Measurements from ENCODE around the gene PATJ. TPM values are rescaled to one million over a fixed set of nuclear protein-coding genes. Genes with fewer than 3 reads are reported as not detected.
"Not testable (repeated sequence)": the region's sequence is repeated elsewhere in the genome, so short reads cannot be mapped to it uniquely, and the experiment has no call there.

PATJ gene
- total RNA-seq, 1 donor = 8.4 TPM

DNA sequence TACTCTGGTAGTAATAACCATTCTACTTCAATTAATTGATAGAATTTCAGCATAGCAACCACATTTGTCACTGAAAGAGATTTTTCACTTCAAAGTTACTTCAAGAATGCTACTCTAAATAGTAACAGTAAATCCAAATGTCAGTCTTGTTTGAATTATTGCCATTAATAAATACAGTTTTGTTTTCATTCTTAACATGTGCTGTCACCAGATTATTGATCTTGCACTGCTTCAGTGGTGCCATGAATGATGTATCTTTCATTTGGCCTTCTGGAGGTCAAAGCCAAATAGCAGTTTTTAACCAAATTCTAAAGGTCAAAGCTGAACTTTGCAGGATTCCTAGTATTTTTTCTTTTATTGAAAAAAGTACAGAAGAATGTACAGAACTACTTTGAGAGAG, 199.5 kb downstream of the PATJ start:
- TF ChIP-seq, protein P1, sequence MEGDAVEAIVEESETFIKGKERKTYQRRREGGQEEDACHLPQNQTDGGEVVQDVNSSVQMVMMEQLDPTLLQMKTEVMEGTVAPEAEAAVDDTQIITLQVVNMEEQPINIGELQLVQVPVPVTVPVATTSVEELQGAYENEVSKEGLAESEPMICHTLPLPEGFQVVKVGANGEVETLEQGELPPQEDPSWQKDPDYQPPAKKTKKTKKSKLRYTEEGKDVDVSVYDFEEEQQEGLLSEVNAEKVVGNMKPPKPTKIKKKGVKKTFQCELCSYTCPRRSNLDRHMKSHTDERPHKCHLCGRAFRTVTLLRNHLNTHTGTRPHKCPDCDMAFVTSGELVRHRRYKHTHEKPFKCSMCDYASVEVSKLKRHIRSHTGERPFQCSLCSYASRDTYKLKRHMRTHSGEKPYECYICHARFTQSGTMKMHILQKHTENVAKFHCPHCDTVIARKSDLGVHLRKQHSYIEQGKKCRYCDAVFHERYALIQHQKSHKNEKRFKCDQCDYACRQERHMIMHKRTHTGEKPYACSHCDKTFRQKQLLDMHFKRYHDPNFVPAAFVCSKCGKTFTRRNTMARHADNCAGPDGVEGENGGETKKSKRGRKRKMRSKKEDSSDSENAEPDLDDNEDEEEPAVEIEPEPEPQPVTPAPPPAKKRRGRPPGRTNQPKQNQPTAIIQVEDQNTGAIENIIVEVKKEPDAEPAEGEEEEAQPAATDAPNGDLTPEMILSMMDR (IDR thresholded peaks at IDR 0.05; ENCODE audit: insufficient read depth, low read length) = no peak
- DNase-seq (ENCODE audit: low read depth) = no peak
- H3K4me3 ChIP-seq (ENCODE audit: low read depth, low read length) = no peak overlapping the region

DNA sequence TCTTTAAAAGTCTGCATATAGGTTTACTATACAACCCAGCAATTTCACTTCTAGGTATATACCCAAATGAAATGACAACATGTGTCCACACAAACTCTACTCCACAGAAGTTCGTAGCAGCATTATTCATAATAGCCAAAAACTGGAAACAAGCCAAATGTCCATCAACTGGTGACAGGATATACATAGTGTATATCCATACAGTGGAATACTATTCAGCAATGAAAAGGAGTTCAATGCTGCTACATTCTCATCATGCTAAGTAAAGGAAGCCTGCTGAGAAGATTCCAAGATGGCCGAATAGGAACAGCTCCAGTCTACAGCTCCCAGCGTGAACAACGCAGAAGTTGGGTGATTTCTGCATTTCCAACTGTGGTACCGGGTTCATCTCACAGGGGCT, 200.6 kb downstream of the PATJ start:
- no peak overlapping the region for H3K4me3 ChIP-seq (ENCODE audit: low read depth, low read length)
- no peak for DNase-seq (ENCODE audit: low read depth)
- TF ChIP-seq, protein P1 (IDR thresholded peaks at IDR 0.05; ENCODE audit: insufficient read depth, low read length) = no peak

- not testable (repeated sequence) for DNase-seq (ENCODE audit: low read depth); H3K4me3 ChIP-seq (ENCODE audit: low read depth, low read length)
Measured at GRCh38 chr1:61948685-61949084, 206.4 kb downstream of the PATJ start.

DNA sequence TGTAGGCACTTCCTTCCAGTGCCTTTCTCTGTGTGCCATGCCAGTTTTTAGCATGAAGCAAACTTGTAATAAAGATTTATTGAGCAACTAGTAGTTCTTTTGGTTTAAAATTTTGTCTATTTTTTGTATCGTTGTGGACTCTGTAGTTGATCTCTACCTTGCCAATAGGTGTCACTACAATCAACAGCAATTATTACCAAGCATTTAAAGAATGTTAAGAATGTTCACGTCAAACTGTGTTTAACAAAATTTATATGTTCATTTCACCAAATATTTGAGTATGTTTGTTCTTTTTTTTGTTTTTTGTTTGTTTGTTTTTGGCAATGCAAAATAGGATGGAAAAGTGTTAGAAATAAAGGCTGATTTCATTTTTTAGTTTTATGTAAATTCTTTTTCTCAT, 208.1 kb downstream of the PATJ start:
- no peak overlapping the region for H3K4me3 ChIP-seq (ENCODE audit: low read depth, low read length)
- TF ChIP-seq, protein P1 (IDR thresholded peaks at IDR 0.05; ENCODE audit: insufficient read depth, low read length) = no peak
- DNase-seq (ENCODE audit: low read depth) = peak; percentile 16

DNA sequence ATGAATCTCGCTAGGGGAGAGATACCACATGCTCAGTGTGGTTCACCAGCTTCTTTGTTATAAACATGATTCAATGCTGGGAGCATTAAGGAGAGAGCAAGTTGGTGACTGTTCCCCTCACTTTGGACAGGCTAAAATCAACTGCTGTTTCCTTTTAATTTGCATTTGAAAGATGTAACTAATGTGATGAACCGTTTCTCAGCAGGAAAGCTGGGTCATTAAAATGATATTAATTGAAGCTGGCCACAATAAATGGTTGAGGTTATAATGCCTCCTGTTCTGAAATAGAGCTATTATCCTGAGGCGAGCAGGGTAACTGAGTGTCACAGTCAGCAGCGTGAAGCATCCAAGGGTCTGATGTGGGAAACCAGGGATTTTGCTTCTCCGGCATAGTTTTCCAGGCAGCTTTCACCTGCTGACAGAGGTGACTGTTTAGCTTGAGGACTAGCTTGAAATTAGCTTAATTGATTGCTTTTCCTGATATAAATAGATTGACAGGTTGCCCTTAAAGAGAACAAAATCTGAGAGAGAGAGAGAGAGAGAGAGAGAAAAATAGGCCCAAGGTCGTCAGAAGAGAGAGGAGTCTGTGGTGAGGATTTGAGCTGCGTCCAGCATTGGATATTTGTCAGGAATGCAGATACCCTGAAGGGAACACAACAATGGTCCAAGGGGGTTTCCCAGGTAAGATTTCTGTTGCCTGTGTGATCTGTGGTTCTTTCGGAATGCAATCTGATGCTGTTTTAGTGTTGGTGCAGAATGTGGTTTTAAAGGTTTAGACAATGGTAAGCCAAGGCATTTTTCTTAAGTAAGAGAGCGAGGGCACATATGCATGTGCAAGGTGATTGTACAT, 209.7 kb downstream of the PATJ start:
- H3K4me3 ChIP-seq (ENCODE audit: low read depth, low read length) = no peak overlapping the region
- DNase-seq (ENCODE audit: low read depth) = peak; percentile 27
- TF ChIP-seq, protein P1 (IDR thresholded peaks at IDR 0.05; ENCODE audit: insufficient read depth, low read length) = no peak

GRCh38 chr1:61952675-61953074, 210.4 kb downstream of the PATJ start:
- TF ChIP-seq, protein P1 (IDR thresholded peaks at IDR 0.05; ENCODE audit: insufficient read depth, low read length) = no peak
- no peak overlapping the region for H3K4me3 ChIP-seq (ENCODE audit: low read depth, low read length)
- DNase-seq (ENCODE audit: low read depth) = no peak

- DNase-seq (ENCODE audit: low read depth) = no peak
- TF ChIP-seq, protein P1 (IDR thresholded peaks at IDR 0.05; ENCODE audit: insufficient read depth, low read length) = no peak
- H3K4me3 ChIP-seq (ENCODE audit: low read depth, low read length) = no peak overlapping the region
Measured at GRCh38 chr1:61953076-61953789, 211.0 kb downstream of the PATJ start.

All from fibroblast of the aortic adventitia (primary cell).